Psoas muscle (tissue), 8 donors: ENCODE results near the gene TNFRSF9. TPM values are rescaled to one million over a fixed set of nuclear protein-coding genes. Genes with fewer than 3 reads are reported as not detected.

Experiments
- ATAC-seq, 4 donors: fragments of 200-7000 bp; cut with Tn5 transposase; one replicate each; pipeline ENCODE4 v1.9.1; 2020; ENCODE audit warnings: moderate library complexity in 3 of 4, mild to moderate bottlenecking in 2 of 4
- DNase-seq, 2 donors: peaks; one replicate each; pipeline ENCODE4 v3.0.0-alpha.2; 2020
- H3K27ac ChIP-seq: fragments of 200-600 bp; one replicate; pipeline ENCODE4 v1.8.0; 2022
- H3K27me3 ChIP-seq, 3 donors: fragments of 200-600 bp in 1 of 3; one replicate each; pipeline versions ENCODE4 v1.6.1 to v1.8.0; 2013 to 2022; ENCODE audit warnings: low read length in 2 of 3, mild to moderate bottlenecking in 2 of 3, moderate library complexity in 1 of 3; ENCODE audit not compliant: insufficient read depth in 3 of 3
- H3K36me3 ChIP-seq, 2 donors: fragments of 200-600 bp in 1 of 2; one replicate each; pipeline versions ENCODE4 v1.6.1 to v1.8.0; 2013 to 2022; ENCODE audit warnings: low read depth in 1 of 2, mild to moderate bottlenecking in 1 of 2, moderate library complexity in 1 of 2; ENCODE audit not compliant: insufficient read depth in 1 of 2
- H3K4me1 ChIP-seq: fragments of 200-600 bp; one replicate; pipeline ENCODE4 v1.8.0; 2022
- H3K4me3 ChIP-seq: fragments of 200-600 bp; one replicate; pipeline ENCODE4 v1.8.0; 2022; ENCODE audit warnings: mild to moderate bottlenecking
- H3K9me3 ChIP-seq: fragments of 200-600 bp; one replicate; pipeline ENCODE4 v1.8.0; 2022
- WGBS, 3 donors: extraction: QIAGEN DNeasy Blood & Tissue Kit; methylation state at CpG; one replicate each; pipeline versions ENCODE4 v1.1.6 to v1.1.7; 2013; 5-methylcytosine and 5-hydroxymethylcytosine counted together
- intact Hi-C, 2 donors: fragments of 100-400 bp; cut with DNase I; formaldehyde crosslinking; loops; one replicate each; pipeline versions ENCODE4 v1.11.0 to v1.14.2; 2022
- polyA plus RNA-seq, 3 donors: library from polyadenylated mRNA; stranded (reverse); fragments of 200-250 nt; gene quantifications; one replicate each; pipeline ENCODE4 v1.2.3, GENCODE V29; 2013
- total RNA-seq, 4 donors: library from RNA; stranded (reverse); fragmentation: NEBNext Ultra II Directional in 2 of 4; extraction: Animal tissue kit (Norgen Biotek cat#: 25700) in 2 of 4; gene quantifications; one replicate each; pipeline versions ENCODE4 v1.2.1 to v1.2.4, GENCODE V29; 2021 to 2023
- TF ChIP-seq, protein P1 (sequence below): fragments of 200-600 bp; IDR thresholded peaks from one replicate; pipeline ENCODE4 v1.8.0; 2022; ENCODE audit warnings: antibody characterized with exemption
- donor health status: healthy with polysubstance abuse.
- donor health status: DM: no; HTN: no; CAD: no; lungs with moderate emphysema.
- donor health status: Bipolar disorder and iron deficiency.
- donor health status: healthy.
- donor health status: DM: yes; HTN: yes; CAD: no.
- donor health status: DM: no; HTN: no; CAD: no.
- donor health status: DM: no; HTN: no; CAD: no.
- donor health status: DM: yes; HTN: yes; CAD: no.

TNFRSF9 gene
- total and polyA plus RNA-seq, 7 donors, result 0.01 to 0.12 (median 0.01) TPM; not detected in 4

DNA sequence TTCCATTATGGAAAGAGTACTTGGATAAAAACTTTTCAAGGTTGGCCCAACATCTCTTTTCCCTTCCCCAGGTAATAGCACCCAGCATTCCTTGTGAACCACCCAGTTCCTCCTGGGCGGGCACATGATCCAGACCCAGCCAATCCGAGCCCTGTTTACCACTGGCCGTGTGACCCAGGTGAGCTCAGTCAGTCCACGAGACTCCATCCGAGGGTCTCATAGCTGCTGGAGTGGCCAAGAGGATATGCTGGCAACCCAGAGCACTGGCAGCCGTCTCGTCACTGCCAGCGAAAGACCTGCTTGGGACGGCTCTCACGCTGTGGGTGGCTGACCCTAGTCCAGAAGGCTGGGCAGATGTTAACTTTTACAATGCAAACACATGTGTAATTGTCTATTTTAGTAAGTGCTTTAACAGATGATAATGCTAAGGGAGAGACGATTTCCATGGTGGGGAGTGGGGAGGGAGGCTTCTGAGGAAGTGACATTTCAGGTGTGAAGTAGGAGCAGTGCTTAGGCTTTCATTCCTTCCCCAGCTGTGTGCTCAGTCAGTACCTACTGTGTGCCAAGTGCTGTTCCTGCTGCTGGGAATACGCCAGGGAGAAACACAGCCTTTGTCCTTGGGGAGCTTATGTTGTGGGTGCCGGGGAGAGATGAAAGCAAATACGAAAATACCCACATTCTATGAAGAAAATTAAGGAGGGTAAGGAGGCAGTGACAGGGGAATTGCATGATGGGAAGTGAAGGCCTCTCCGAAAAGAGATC, 45.4 kb upstream of the TNFRSF9 start:
- 50 to 65% (median 53%) methylated on average over 15 of the region's 15 CpGs for WGBS, 3 donors
- Histone ChIP-seq H3K9me3 (no peaks in the 10 kb centered on the region), H3K27ac (peak overlapping the region; percentile 55), H3K27me3 (no peaks in the 10 kb centered on the region), H3K4me3 (no peak overlapping the region), H3K36me3 (peaks cover 4 to 53% of the 10 kb centered on the region in 2 donors), H3K4me1 (peaks cover 15% of the 10 kb centered on the region)
- intact Hi-C loops, result no loop called here
- no peak for DNase-seq
- ATAC-seq, result peak; percentile 20 to 72 (median 44)
- TF ChIP-seq, protein P1, sequence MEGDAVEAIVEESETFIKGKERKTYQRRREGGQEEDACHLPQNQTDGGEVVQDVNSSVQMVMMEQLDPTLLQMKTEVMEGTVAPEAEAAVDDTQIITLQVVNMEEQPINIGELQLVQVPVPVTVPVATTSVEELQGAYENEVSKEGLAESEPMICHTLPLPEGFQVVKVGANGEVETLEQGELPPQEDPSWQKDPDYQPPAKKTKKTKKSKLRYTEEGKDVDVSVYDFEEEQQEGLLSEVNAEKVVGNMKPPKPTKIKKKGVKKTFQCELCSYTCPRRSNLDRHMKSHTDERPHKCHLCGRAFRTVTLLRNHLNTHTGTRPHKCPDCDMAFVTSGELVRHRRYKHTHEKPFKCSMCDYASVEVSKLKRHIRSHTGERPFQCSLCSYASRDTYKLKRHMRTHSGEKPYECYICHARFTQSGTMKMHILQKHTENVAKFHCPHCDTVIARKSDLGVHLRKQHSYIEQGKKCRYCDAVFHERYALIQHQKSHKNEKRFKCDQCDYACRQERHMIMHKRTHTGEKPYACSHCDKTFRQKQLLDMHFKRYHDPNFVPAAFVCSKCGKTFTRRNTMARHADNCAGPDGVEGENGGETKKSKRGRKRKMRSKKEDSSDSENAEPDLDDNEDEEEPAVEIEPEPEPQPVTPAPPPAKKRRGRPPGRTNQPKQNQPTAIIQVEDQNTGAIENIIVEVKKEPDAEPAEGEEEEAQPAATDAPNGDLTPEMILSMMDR, result no peak

- WGBS, 3 donors, result 94 to 95% (median 94%) methylated on average over 15 of the region's 15 CpGs
- DNase-seq, result no peak
- intact Hi-C loops, result no loop called here
These were observed 44.2 kb upstream of the TNFRSF9 start for GRCh38 chr1:7984811-7985210.

GRCh38 chr1:7983086-7983778, 42.6 kb upstream of the TNFRSF9 start:
- Histone ChIP-seq H3K4me3 (no peak overlapping the region), H3K9me3 (no peaks in the 10 kb centered on the region), H3K4me1 (peaks cover 15% of the 10 kb centered on the region), H3K27me3 (no peaks in the 10 kb centered on the region), H3K36me3 (peaks cover 4 to 75% of the 10 kb centered on the region in 2 donors), H3K27ac (no peak overlapping the region)
- WGBS, 3 donors, result 83 to 93% (median 84%) methylated on average over 15 of the region's 15 CpGs
- TF ChIP-seq, protein P1, result no peak
- ATAC-seq, result peak; percentile 25 to 43 (median 26)
- intact Hi-C loops, result no loop called here
- DNase-seq, result no peak

More at GRCh38 chr1:7984811-7985210, 44.2 kb upstream of the TNFRSF9 start:
- Histone ChIP-seq H3K4me1 (peaks cover 15% of the 10 kb centered on the region), H3K4me3 (no peak overlapping the region), H3K36me3 (peaks cover 4 to 62% of the 10 kb centered on the region in 2 donors), H3K27ac (no peak overlapping the region), H3K27me3 (no peaks in the 10 kb centered on the region), H3K9me3 (no peaks in the 10 kb centered on the region)
- TF ChIP-seq, protein P1, result no peak
- no peak for ATAC-seq

DNA sequence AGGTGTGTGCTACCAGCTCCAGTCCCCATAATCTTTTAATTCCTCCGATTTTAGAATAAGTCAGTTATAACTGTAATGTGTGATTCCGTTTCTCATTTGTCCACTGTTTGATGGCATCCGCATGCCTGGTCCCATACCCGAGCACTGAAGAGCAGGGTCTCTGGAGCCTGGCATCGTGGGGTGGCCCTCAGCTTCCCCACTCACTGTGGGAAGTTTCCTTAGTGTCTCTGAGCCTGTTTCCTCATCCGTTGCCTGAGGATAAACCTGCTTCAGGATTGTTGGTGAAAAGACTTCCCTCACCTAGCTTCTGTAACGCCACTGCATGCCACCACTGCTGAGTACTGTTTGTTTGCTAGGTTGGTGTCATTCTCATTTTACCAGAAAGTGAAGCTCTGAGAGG, 40.3 kb upstream of the TNFRSF9 start:
- intact Hi-C loops, result no loop called here
- H3K27me3 ChIP-seq, result no peaks in the 10 kb centered on the region

More for the DNA sequence above, 40.3 kb upstream of the TNFRSF9 start:
- 85 to 89% (median 88%) methylated on average over 7 of the region's 7 CpGs for WGBS, 3 donors
- Histone ChIP-seq H3K4me1 (peaks cover 25% of the 10 kb centered on the region), H3K9me3 (no peaks in the 10 kb centered on the region), H3K27ac (no peak overlapping the region), H3K4me3 (no peak overlapping the region), H3K36me3 (peaks cover 10 to 89% of the 10 kb centered on the region in 2 donors)
- ATAC-seq (no peak), DNase-seq (no peak)
- TF ChIP-seq, protein P1, result no peak
